Rectal smooth muscle tissue (tissue), 1 donor: Measurements from ENCODE around the gene FAM107B.

Source experiments
- H3K27ac ChIP-seq: one replicate; pipeline ENCODE4 v1.7.0; 2013; ENCODE audit warnings: low read depth, low read length, inconsistent platforms
- H3K27me3 ChIP-seq: one replicate; pipeline ENCODE4 v1.7.0; 2013; ENCODE audit warnings: low read length; ENCODE audit not compliant: control insufficient read depth, insufficient read depth
- H3K36me3 ChIP-seq: one replicate; pipeline ENCODE4 v1.7.0; 2013; ENCODE audit warnings: low read length; ENCODE audit not compliant: control insufficient read depth, insufficient read depth
- H3K4me1 ChIP-seq: one replicate; pipeline ENCODE4 v1.7.0; 2013; ENCODE audit warnings: low read length; ENCODE audit not compliant: control insufficient read depth, insufficient read depth
- H3K4me3 ChIP-seq: one replicate; pipeline ENCODE4 v1.7.0; 2013; ENCODE audit warnings: low read length
- H3K9ac ChIP-seq: one replicate; pipeline ENCODE4 v1.7.0; 2013; ENCODE audit warnings: low read length

The FAM107B gene

GRCh38 chr10:14476006-14476405 is 298.7 kb downstream of the FAM107B start:
- no peak overlapping the region for H3K9ac ChIP-seq
- H3K4me3 ChIP-seq, result no peak overlapping the region
- no peaks in the 10 kb centered on the region for H3K4me1 ChIP-seq
- no peaks in the 10 kb centered on the region for H3K27me3 ChIP-seq
- no peak overlapping the region for H3K27ac ChIP-seq
- H3K36me3 ChIP-seq, result no peaks in the 10 kb centered on the region

GRCh38 chr10:14474656-14475055 is 300.0 kb downstream of the FAM107B start:
- H3K4me3 ChIP-seq, result no peak overlapping the region
- no peaks in the 10 kb centered on the region for H3K4me1 ChIP-seq
- H3K27me3 ChIP-seq, result no peaks in the 10 kb centered on the region
- no peak overlapping the region for H3K9ac ChIP-seq
- no peak overlapping the region for H3K27ac ChIP-seq
- no peaks in the 10 kb centered on the region for H3K36me3 ChIP-seq

- Histone ChIP-seq H3K27me3 (no peaks in the 10 kb centered on the region), H3K4me1 (no peaks in the 10 kb centered on the region), H3K27ac (no peak overlapping the region), H3K4me3 (no peak overlapping the region), H3K9ac (no peak overlapping the region), H3K36me3 (no peaks in the 10 kb centered on the region)
These were observed 303.8 kb downstream of the FAM107B start for GRCh38 chr10:14470920-14471319.

- H3K36me3 ChIP-seq, result no peaks in the 10 kb centered on the region
- H3K9ac ChIP-seq, result no peak overlapping the region
- no peaks in the 10 kb centered on the region for H3K27me3 ChIP-seq
- no peaks in the 10 kb centered on the region for H3K4me1 ChIP-seq
- H3K27ac ChIP-seq, result no peak overlapping the region
- no peak overlapping the region for H3K4me3 ChIP-seq
These were observed 306.0 kb downstream of the FAM107B start for GRCh38 chr10:14468726-14469125.
